KMS-11 (cell line): ENCODE measurements around the gene FLNB.

ENCODE experiments used
- H2AFZ ChIP-seq: fragments of 200-600 bp; sonication (generic); 2 replicates; pipeline ENCODE4 v1.6.1; 2016; ENCODE audit warnings: antibody characterized with exemption, mixed run types, low read depth
- H3K27ac ChIP-seq: fragments of 200-600 bp; sonication (generic); 2 replicates; pipeline ENCODE4 v1.6.1; 2016; ENCODE audit warnings: mild to moderate bottlenecking, mixed run types
- H3K27me3 ChIP-seq: fragments of 200-600 bp; sonication (generic); 2 replicates; pipeline ENCODE4 v1.6.1; 2017; ENCODE audit warnings: mild to moderate bottlenecking, low read depth, mixed run types, moderate library complexity; ENCODE audit not compliant: insufficient read depth
- H3K36me3 ChIP-seq: fragments of 200-600 bp; sonication (generic); 2 replicates; pipeline ENCODE4 v1.6.1; 2017; ENCODE audit warnings: mild to moderate bottlenecking, mixed run types; ENCODE audit not compliant: insufficient read depth
- H3K4me1 ChIP-seq: fragments of 200-600 bp; sonication (generic); 2 replicates; pipeline ENCODE4 v1.6.1; 2016; ENCODE audit warnings: mild to moderate bottlenecking, low read depth, mixed run types; ENCODE audit not compliant: poor library complexity, severe bottlenecking
- H3K4me2 ChIP-seq: fragments of 200-600 bp; sonication (generic); 2 replicates; pipeline ENCODE4 v1.7.0; 2016; ENCODE audit warnings: mild to moderate bottlenecking, mixed run types
- H3K4me3 ChIP-seq: fragments of 200-600 bp; sonication (generic); IDR thresholded peaks from 2 replicates; pipeline ENCODE4 v1.6.1; 2017; ENCODE audit warnings: low read depth, low read length, mixed read lengths; ENCODE audit not compliant: insufficient read depth
- H3K79me2 ChIP-seq: fragments of 200-600 bp; sonication (generic); 2 replicates; pipeline ENCODE4 v1.6.1; 2016; ENCODE audit warnings: low read depth, mixed run types; ENCODE audit not compliant: insufficient read depth
- H3K9ac ChIP-seq: fragments of 200-600 bp; sonication (generic); 2 replicates; pipeline ENCODE4 v1.6.1; 2016; ENCODE audit warnings: mild to moderate bottlenecking, mixed run types
- H4K20me1 ChIP-seq: fragments of 200-600 bp; sonication (generic); 2 replicates; pipeline ENCODE4 v1.6.1; 2016; ENCODE audit warnings: mild to moderate bottlenecking, mixed run types; ENCODE audit not compliant: insufficient read depth
- CTCF ChIP-seq: fragments of 200-600 bp; sonication (generic); conservative IDR thresholded peaks from 2 replicates; pipeline ENCODE4 v1.6.1; 2017; ENCODE audit warnings: low read depth, mild to moderate bottlenecking, antibody characterized with exemption, low read length, moderate library complexity, mixed read lengths

The FLNB gene

GRCh38 chr3:58158442-58159153, 150.4 kb downstream of the FLNB start:
- H3K79me2 ChIP-seq = no peaks in the 10 kb centered on the region
- no peaks in the 10 kb centered on the region for H3K27me3 ChIP-seq
- H3K36me3 ChIP-seq = no peaks in the 10 kb centered on the region
- H3K27ac ChIP-seq = no peak overlapping the region
- no peak overlapping the region for H3K9ac ChIP-seq
- H3K4me3 ChIP-seq = no peak overlapping the region
- H3K4me2 ChIP-seq = no peak overlapping the region
- H4K20me1 ChIP-seq = no peaks in the 10 kb centered on the region
- TF ChIP-seq CTCF = no peak
- H2AFZ ChIP-seq = no peak overlapping the region
- H3K4me1 ChIP-seq = no peaks in the 10 kb centered on the region

GRCh38 chr3:58160399-58160798, 152.2 kb downstream of the FLNB start:
- Histone ChIP-seq H2AFZ (no peak overlapping the region), H3K9ac (no peak overlapping the region), H3K4me3 (no peak overlapping the region), H3K79me2 (no peaks in the 10 kb centered on the region), H4K20me1 (no peaks in the 10 kb centered on the region), H3K36me3 (no peaks in the 10 kb centered on the region), H3K27me3 (no peaks in the 10 kb centered on the region), H3K27ac (no peak overlapping the region), H3K4me1 (no peaks in the 10 kb centered on the region), H3K4me2 (no peak overlapping the region)
- no peak for TF ChIP-seq CTCF

DNA sequence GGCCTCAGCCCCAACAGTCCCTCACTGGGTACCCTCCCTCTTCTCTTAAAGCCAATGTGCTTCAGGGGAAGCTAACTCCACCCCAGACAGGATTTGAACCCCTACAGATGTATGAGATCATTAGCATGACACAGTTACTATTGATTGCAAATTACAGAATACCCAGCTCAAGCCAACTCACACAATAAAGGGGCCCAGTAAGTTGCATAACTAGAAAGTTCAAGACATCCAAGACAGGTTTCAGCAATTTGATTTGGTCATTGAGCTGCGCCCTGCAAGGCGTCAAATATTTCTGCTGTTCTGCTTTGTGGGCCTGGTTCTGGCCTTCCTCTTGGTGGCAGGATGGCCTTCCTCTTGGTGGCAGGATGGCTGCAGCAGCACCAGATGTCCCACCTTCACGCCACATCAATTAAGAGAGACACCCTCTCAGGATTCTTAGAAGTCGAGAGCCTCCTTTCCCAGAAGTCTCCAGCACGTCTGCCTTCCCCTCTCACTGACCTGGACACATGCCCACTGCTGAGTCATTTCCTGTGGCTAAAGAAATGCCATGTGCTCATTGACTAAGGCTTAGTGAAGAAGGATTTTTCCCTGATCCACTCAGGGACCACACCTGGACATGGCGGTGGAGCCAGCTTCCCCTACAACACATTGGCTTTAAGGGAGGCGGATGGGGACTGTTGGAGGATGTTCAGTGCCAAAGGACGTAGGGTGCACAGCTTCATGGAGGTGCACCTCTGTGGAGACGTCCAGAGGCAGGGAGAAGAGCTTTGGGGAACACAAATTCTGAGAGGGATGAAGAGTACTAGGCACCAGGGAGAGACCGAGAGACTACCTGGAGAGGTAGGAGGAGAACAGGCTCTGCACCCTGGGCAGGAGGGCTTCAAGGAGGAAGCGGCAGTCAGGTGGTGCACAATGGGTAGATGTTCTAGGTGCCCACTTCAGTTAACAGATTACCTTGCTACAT, 153.5 kb downstream of the FLNB start:
- H3K36me3 ChIP-seq = no peaks in the 10 kb centered on the region
- no peak overlapping the region for H3K27ac ChIP-seq

GRCh38 chr3:58163234-58163633, 155.0 kb downstream of the FLNB start:
- no peak overlapping the region for H3K9ac ChIP-seq
- no peaks in the 10 kb centered on the region for H3K36me3 ChIP-seq
- no peak overlapping the region for H3K4me3 ChIP-seq
- H3K27ac ChIP-seq = no peak overlapping the region
- no peak overlapping the region for H2AFZ ChIP-seq
- no peaks in the 10 kb centered on the region for H3K4me1 ChIP-seq
- H3K27me3 ChIP-seq = no peaks in the 10 kb centered on the region
- H4K20me1 ChIP-seq = no peaks in the 10 kb centered on the region
- H3K4me2 ChIP-seq = no peak overlapping the region
- no peaks in the 10 kb centered on the region for H3K79me2 ChIP-seq
- no peak for TF ChIP-seq CTCF

More for the DNA sequence above, 153.5 kb downstream of the FLNB start:
- Histone ChIP-seq H4K20me1 (no peaks in the 10 kb centered on the region), H3K4me3 (no peak overlapping the region), H3K9ac (no peak overlapping the region), H3K27me3 (no peaks in the 10 kb centered on the region), H3K79me2 (no peaks in the 10 kb centered on the region), H2AFZ (no peak overlapping the region), H3K4me1 (no peaks in the 10 kb centered on the region), H3K4me2 (no peak overlapping the region)
- TF ChIP-seq CTCF = no peak
